IMR-90 (cell line): ENCODE results near the gene SLC9A9. TPM values are rescaled to one million over a fixed set of nuclear protein-coding genes. Genes with fewer than 3 reads are reported as not detected.

ENCODE experiments used
- ATAC-seq: fragments of 200-7000 bp; cut with Tn5 transposase; 2 replicates; pipeline ENCODE4 v1.9.1; 2020; ENCODE audit warnings: low read depth, mild to moderate bottlenecking, moderate library complexity
- BruUV-seq: library from RNA; stranded (reverse); fragments of 400-500 nt; replicated peaks from 2 replicates; lab custom pipeline; 2021; lab: Mats Ljungman, UMichigan
- CTCF ChIA-PET: fragments of 300-600 bp; formaldehyde crosslinking; extraction: SDS; loops from one replicate; lab custom pipeline; 2021; ENCODE audit warnings: antibody characterized with exemption; lab: Yijun Ruan, JAX
- POLR2A ChIA-PET: fragments of 300-600 bp; sonication (Branson Sonifier 250); formaldehyde crosslinking; loops from one replicate; lab custom pipeline; 2022; ENCODE audit warnings: antibody characterized with exemption; ENCODE audit not compliant: unreplicated experiment; lab: Charles Lee
- DNase-seq: peaks from one replicate; pipeline ENCODE4 v3.0.0; 2013
- H2AFZ ChIP-seq: replicated peaks from 2 replicates; pipeline ENCODE3; 2013; ENCODE audit warnings: low read length, mild to moderate bottlenecking; ENCODE audit not compliant: poor library complexity
- H2AK5ac ChIP-seq: 2 replicates; pipeline ENCODE4 v1.6.1; 2013; ENCODE audit warnings: low read depth, low read length, inconsistent platforms
- H2AK9ac ChIP-seq: replicated peaks from 2 replicates; pipeline ENCODE3; 2013; ENCODE audit warnings: mild to moderate bottlenecking, low read depth, low read length, moderate library complexity; ENCODE audit not compliant: poor library complexity
- H2BK120ac ChIP-seq: 2 replicates; pipeline ENCODE4 v1.6.1; 2013; ENCODE audit warnings: low read depth, low read length, inconsistent platforms
- H2BK15ac ChIP-seq: 3 replicates; pipeline ENCODE4 v1.6.1; 2013; ENCODE audit warnings: low read depth, low read length, inconsistent platforms
- H2BK20ac ChIP-seq: 2 replicates; pipeline ENCODE4 v1.6.1; 2013; ENCODE audit warnings: low read depth, mild to moderate bottlenecking, inconsistent platforms, low read length, moderate library complexity
- H2BK5ac ChIP-seq: 2 replicates; pipeline ENCODE4 v1.6.1; 2013; ENCODE audit warnings: mild to moderate bottlenecking, low read depth, low read length, inconsistent platforms; ENCODE audit not compliant: poor library complexity, severe bottlenecking
- H3K14ac ChIP-seq: replicated peaks from 2 replicates; pipeline ENCODE4 v1.6.1; 2013; ENCODE audit warnings: low read depth, low read length, inconsistent platforms
- H3K18ac ChIP-seq: 2 replicates; pipeline ENCODE4 v1.6.1; 2013; ENCODE audit warnings: low read depth, low read length, control low read depth
- H3K23ac ChIP-seq: 2 replicates; pipeline ENCODE4 v1.6.1; 2013; ENCODE audit warnings: low read depth, low read length, inconsistent platforms
- H3K27ac ChIP-seq: 2 replicates; pipeline ENCODE4 v1.5.1; 2013; ENCODE audit warnings: mild to moderate bottlenecking, control low read depth, low read length; ENCODE audit not compliant: insufficient read depth
- H3K27me3 ChIP-seq: 2 replicates; pipeline ENCODE4 v1.6.1; 2013; ENCODE audit warnings: low read length; ENCODE audit not compliant: control insufficient read depth, insufficient read depth
- H3K36me3 ChIP-seq: 2 replicates; pipeline ENCODE4 v1.6.1; 2013; ENCODE audit warnings: low read length, mixed read lengths; ENCODE audit not compliant: control insufficient read depth, insufficient read depth
- H3K4ac ChIP-seq: 2 replicates; pipeline ENCODE4 v1.6.1; 2013; ENCODE audit warnings: low read depth, low read length, inconsistent platforms
- H3K4me1 ChIP-seq: 2 replicates; pipeline ENCODE4 v1.6.1; 2013; ENCODE audit warnings: low read length, mixed read lengths; ENCODE audit not compliant: control insufficient read depth, insufficient read depth
- H3K4me2 ChIP-seq: 2 replicates; pipeline ENCODE4 v1.6.1; 2013; ENCODE audit warnings: low read depth, mild to moderate bottlenecking, control low read depth, low read length, moderate library complexity
- H3K4me3 ChIP-seq: 2 replicates; pipeline ENCODE4 v1.5.1; 2013; ENCODE audit warnings: low read depth, mild to moderate bottlenecking, control low read depth, low read length, moderate library complexity; ENCODE audit not compliant: insufficient read depth
- H3K56ac ChIP-seq: 2 replicates; pipeline ENCODE4 v1.6.1; 2013; ENCODE audit warnings: low read length, inconsistent platforms; ENCODE audit not compliant: insufficient read depth; ENCODE audit errors: extremely low read depth
- H3K79me1 ChIP-seq, 2 experiments: 2 replicates each; pipeline ENCODE4 v1.6.1; 2013; ENCODE audit warnings: low read length in 2 of 2, inconsistent platforms in 1 of 2, low read depth in 1 of 2
- H3K9ac ChIP-seq: 2 replicates; pipeline ENCODE4 v1.6.1; 2013; ENCODE audit warnings: low read depth, low read length, control low read depth
- H3K9me1 ChIP-seq: 2 replicates; pipeline ENCODE4 v1.6.1; 2013; ENCODE audit warnings: low read length, inconsistent platforms; ENCODE audit not compliant: insufficient read depth
- H3K9me3 ChIP-seq: 2 replicates; pipeline ENCODE4 v1.6.1; 2013; ENCODE audit warnings: low read length; ENCODE audit not compliant: control insufficient read depth, insufficient read depth
- H4K20me1 ChIP-seq: 2 replicates; pipeline ENCODE4 v1.6.1; 2013; ENCODE audit warnings: low read length, inconsistent platforms; ENCODE audit not compliant: insufficient read depth
- H4K5ac ChIP-seq: 2 replicates; pipeline ENCODE4 v1.6.1; 2013; ENCODE audit warnings: mild to moderate bottlenecking, low read depth, low read length, control low read depth
- H4K8ac ChIP-seq, 2 experiments: 2 replicates each; pipeline ENCODE4 v1.6.1; 2013; ENCODE audit warnings: low read depth in 2 of 2, low read length in 2 of 2, control low read depth in 1 of 2, inconsistent platforms in 1 of 2
- H4K91ac ChIP-seq: 2 replicates; pipeline ENCODE4 v1.6.1; 2013; ENCODE audit warnings: low read depth, low read length, inconsistent platforms; ENCODE audit not compliant: insufficient read depth
- NFE2L2 ChIP-seq: fragments of 150-350 bp; IDR thresholded peaks from 2 replicates; pipeline ENCODE4 v1.6.1; 2016; ENCODE audit warnings: low read depth, mild to moderate bottlenecking, low read length
- SMC3 ChIP-seq: fragments of 150-350 bp; IDR thresholded peaks from 2 replicates; pipeline ENCODE4 v1.6.1; 2016; ENCODE audit warnings: low read depth, mild to moderate bottlenecking, antibody characterized with exemption, low read length, moderate library complexity
- WGBS, 2 experiments: methylation state at CpG; one replicate each; pipeline versions ENCODE4 v1.1.5 to v1.1.7; 2013; ENCODE audit warnings: missing lambda C conversion rate in 2 of 2; ENCODE audit not compliant: insufficient read length in 1 of 2; ENCODE audit errors: extremely low coverage in 2 of 2; 5-methylcytosine and 5-hydroxymethylcytosine counted together
- dilution Hi-C: fragments of 300-500 bp; cut with HindIII; formaldehyde crosslinking; loops from one replicate; pipeline ENCODE4 v1.14.3; 2018; ENCODE audit warnings: low sequenced_read_pairs; ENCODE audit not compliant: unreplicated experiment
- in situ Hi-C: fragments of 300-500 bp; cut with MboI; formaldehyde crosslinking; loops from 3 replicates; pipeline ENCODE4 v1.14.3; 2019; ENCODE audit warnings: low sequenced_read_pairs, inconsistent platforms, mixed read lengths
- intact Hi-C: fragments of 100-400 bp; cut with micrococcal nuclease; formaldehyde crosslinking; loops from 2 replicates; pipeline ENCODE4 v1.10.0; 2022
- polyA plus RNA-seq, 3 experiments: library from polyadenylated mRNA; depleted of rRNA; stranded (reverse); fragments of >200 nt; gene quantifications; 2 replicates each; pipeline ENCODE4 v1.2.3, GENCODE V29; 2012; ENCODE audit warnings: low replicate concordance in 1 of 3
- total RNA-seq: library from RNA; depleted of rRNA; stranded (reverse); fragments of >200 nt; gene quantifications from 2 replicates; pipeline ENCODE4 v1.2.3, GENCODE V29; 2012
- TF ChIP-seq, protein P1 (sequence below): conservative IDR thresholded peaks from 2 replicates; pipeline ENCODE4 v1.5.1; 2012; ENCODE audit warnings: mild to moderate bottlenecking, low read depth, low read length, improper control_type of control experiment

The SLC9A9 gene
- total and polyA plus RNA-seq, 2 of the 4 experiments (the other 2 are of a cell fraction) = 1.4 to 2.3 TPM

- H4K91ac ChIP-seq = no peak overlapping the region
- no peak overlapping the region for H4K5ac ChIP-seq
- ATAC-seq (no peak; the same call in 1 of the 2 replicates), DNase-seq (peak; percentile 76)
- no peak overlapping the region for H2AK5ac ChIP-seq
- POLR2A ChIA-PET = no interaction called here
- H3K9me3 ChIP-seq = no peaks in the 10 kb centered on the region
- H3K9ac ChIP-seq = no peak overlapping the region
- in situ Hi-C loops (loop anchor here (10.0 kb wide), 1 partner anchor 183 kb away; no protein-coding TSS in a partner anchor), intact Hi-C loops (no loop called here), dilution Hi-C loops (no loop called here)
- no peaks in the 10 kb centered on the region for H4K20me1 ChIP-seq
- H2BK15ac ChIP-seq = no peak overlapping the region
- no peaks in the 10 kb centered on the region for H3K79me1 ChIP-seq
- peak overlapping the region; percentile 50 for H2AK9ac ChIP-seq
- H3K27ac ChIP-seq = no peak overlapping the region
- H3K23ac ChIP-seq = no peak overlapping the region
- peak; percentile 14; the same call in 1 of the 2 replicates for TF ChIP-seq NFE2L2
- TF ChIP-seq, protein P1, sequence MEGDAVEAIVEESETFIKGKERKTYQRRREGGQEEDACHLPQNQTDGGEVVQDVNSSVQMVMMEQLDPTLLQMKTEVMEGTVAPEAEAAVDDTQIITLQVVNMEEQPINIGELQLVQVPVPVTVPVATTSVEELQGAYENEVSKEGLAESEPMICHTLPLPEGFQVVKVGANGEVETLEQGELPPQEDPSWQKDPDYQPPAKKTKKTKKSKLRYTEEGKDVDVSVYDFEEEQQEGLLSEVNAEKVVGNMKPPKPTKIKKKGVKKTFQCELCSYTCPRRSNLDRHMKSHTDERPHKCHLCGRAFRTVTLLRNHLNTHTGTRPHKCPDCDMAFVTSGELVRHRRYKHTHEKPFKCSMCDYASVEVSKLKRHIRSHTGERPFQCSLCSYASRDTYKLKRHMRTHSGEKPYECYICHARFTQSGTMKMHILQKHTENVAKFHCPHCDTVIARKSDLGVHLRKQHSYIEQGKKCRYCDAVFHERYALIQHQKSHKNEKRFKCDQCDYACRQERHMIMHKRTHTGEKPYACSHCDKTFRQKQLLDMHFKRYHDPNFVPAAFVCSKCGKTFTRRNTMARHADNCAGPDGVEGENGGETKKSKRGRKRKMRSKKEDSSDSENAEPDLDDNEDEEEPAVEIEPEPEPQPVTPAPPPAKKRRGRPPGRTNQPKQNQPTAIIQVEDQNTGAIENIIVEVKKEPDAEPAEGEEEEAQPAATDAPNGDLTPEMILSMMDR = no peak
- no peak for TF ChIP-seq SMC3
- H3K4me3 ChIP-seq = no peak overlapping the region
- no peak overlapping the region for H2BK120ac ChIP-seq
- H4K8ac ChIP-seq = no peak overlapping the region
- H3K36me3 ChIP-seq = no peaks in the 10 kb centered on the region
- H2BK5ac ChIP-seq = no peak overlapping the region
- CTCF ChIA-PET = no interaction called here
- H3K4me2 ChIP-seq = no peak overlapping the region
- no peak overlapping the region for H3K4ac ChIP-seq
- H3K14ac ChIP-seq = no peak overlapping the region
- no peak overlapping the region for H2BK20ac ChIP-seq
- H3K56ac ChIP-seq = no peak overlapping the region
- no TSS peak for BruUV-seq
- H3K9me1 ChIP-seq = peaks cover 8% of the 10 kb centered on the region
- WGBS, 2 experiments = no CpG with 5 or more reads among the region's 1 CpG
- H3K27me3 ChIP-seq = no peaks in the 10 kb centered on the region
- H2AFZ ChIP-seq = peak overlapping the region; percentile 59
- peaks cover 3% of the 10 kb centered on the region for H3K4me1 ChIP-seq
- no peak overlapping the region for H3K18ac ChIP-seq
Observed at GRCh38 chr3:143307613-143308183, 540.6 kb downstream of the SLC9A9 start.
